Lung (tissue), 12 donors: ENCODE data around the gene FNDC10. TPM values are rescaled to one million over a fixed set of nuclear protein-coding genes. Genes with fewer than 3 reads are reported as not detected.
A peak's percentile ranks its signal among the peaks of the same experiment; 100 is the strongest.

Source experiments
- ATAC-seq: fragments of 200-7000 bp; cut with Tn5 transposase; one replicate; pipeline ENCODE4 v1.9.1; 2020; ENCODE audit warnings: moderate number of reproducible peaks; ENCODE audit not compliant: insufficient read depth, low FRiP score
- DNase-seq, 3 donors: peaks; one replicate each; pipeline ENCODE4 v3.0.0-alpha.2; 2013 to 2017
- H3K27ac ChIP-seq, 2 donors: one replicate each; pipeline ENCODE4 v1.5.1; 2013; ENCODE audit warnings: mild to moderate bottlenecking in 2 of 2, moderate library complexity in 2 of 2, control low read depth in 1 of 2, inconsistent platforms in 1 of 2, low read depth in 1 of 2, low read length in 1 of 2
- H3K27me3 ChIP-seq, 3 donors: one replicate each; pipeline ENCODE4 v1.5.1; 2013; ENCODE audit warnings: low read length in 2 of 3; ENCODE audit not compliant: control insufficient read depth in 3 of 3, insufficient read depth in 3 of 3
- H3K36me3 ChIP-seq, 4 donors: one replicate each; pipeline ENCODE4 v1.5.1; 2013; ENCODE audit warnings: low read length in 4 of 4, mild to moderate bottlenecking in 1 of 4, moderate library complexity in 1 of 4; ENCODE audit not compliant: control insufficient read depth in 4 of 4, insufficient read depth in 4 of 4
- H3K4me1 ChIP-seq, 5 donors: one replicate each; pipeline ENCODE4 v1.5.1; 2013; ENCODE audit warnings: low read length in 5 of 5, mild to moderate bottlenecking in 2 of 5, moderate library complexity in 1 of 5; ENCODE audit not compliant: control insufficient read depth in 5 of 5, insufficient read depth in 5 of 5
- H3K4me3 ChIP-seq: one replicate; pipeline ENCODE4 v1.5.1; 2013; ENCODE audit warnings: mild to moderate bottlenecking, control low read depth, moderate library complexity
- H3K9ac ChIP-seq, 2 donors: one replicate each; pipeline ENCODE4 v1.5.1; 2013; ENCODE audit warnings: low read length in 2 of 2, control low read depth in 1 of 2; ENCODE audit not compliant: insufficient read depth in 1 of 2
- H3K9me3 ChIP-seq, 4 donors: one replicate each; pipeline ENCODE4 v1.5.1; 2013; ENCODE audit warnings: low read length in 3 of 4, mild to moderate bottlenecking in 1 of 4, moderate library complexity in 1 of 4; ENCODE audit not compliant: control insufficient read depth in 4 of 4, insufficient read depth in 3 of 4
- WGBS, 2 donors: extraction: QIAGEN DNeasy Blood & Tissue Kit; methylation state at CpG; one replicate each; pipeline ENCODE4 v1.1.7; 2013; 5-methylcytosine and 5-hydroxymethylcytosine counted together
- polyA plus RNA-seq, 2 donors: library from polyadenylated mRNA; stranded (reverse); fragments of 200-250 nt; gene quantifications; one replicate each; pipeline ENCODE4 v1.2.1, GENCODE V29; 2013
- total RNA-seq, 2 donors: library from RNA; depleted of rRNA in 1 of 2; stranded (reverse); fragments of >200 nt in 1 of 2; gene quantifications; one replicate each; pipeline ENCODE4 v1.2.1, GENCODE V29; 2014 to 2021
- TF ChIP-seq, protein P1 (sequence below): IDR thresholded peaks from 2 replicates; pipeline ENCODE4 v1.5.1; 2012; ENCODE audit warnings: mild to moderate bottlenecking; ENCODE audit errors: control extremely low read depth, extremely low read depth
- donor health status: control.
- donor health status: control.
- donor health status: Bipolar disorder and iron deficiency.
- donor health status: healthy.
- donor health status: DM: yes; HTN: yes; CAD: no.

The FNDC10 gene
- total and polyA plus RNA-seq, 4 donors = 0.40 to 12.8 (median 6.6) TPM

DNA sequence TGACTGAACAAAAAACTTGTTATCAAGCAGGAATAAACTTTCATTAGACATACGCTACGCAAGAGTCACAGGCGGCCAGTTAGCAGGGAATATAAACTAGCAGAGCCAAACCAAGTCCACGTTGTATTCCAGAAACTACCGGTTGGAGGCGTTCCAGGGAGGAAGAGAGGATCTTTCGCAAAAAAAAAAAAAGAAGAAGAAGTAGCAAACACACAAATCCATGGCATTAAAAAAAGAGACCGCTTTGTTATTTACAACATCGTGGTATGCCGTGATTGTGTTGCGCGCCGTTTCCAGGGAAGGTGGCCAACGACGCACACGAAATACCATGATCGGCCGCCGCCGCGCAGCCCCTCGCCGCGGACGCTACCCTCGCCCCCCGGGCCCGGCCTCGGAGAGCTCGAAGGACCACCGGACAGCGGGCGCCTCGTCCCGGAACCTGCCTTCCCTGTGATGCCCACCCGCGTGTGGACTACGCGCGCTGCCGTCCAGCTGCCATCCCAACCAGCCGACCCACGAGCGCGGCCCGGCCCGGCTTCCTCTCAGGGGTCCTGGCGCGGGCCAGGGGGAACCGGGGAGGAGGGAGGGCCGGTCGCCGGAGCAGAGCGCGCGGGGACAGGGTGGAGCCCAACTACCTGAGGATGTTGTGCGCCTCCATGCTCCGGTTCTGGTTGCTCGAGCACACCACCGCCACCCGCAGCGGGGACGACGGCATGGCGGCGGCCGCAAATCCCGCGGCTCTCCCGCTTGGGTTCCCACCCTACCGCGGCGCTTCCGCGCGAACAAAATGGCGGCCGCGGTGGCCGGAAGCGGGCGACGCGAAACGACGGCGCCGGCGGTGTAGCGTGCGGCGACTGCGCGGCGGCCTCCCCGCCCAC is 25.9 kb downstream of the FNDC10 start:
- peak overlapping the region; percentile 71 to 88 for H3K9ac ChIP-seq
- peaks cover 0 to 3% (median 0%) of the 10 kb centered on the region in 3 donors for H3K27me3 ChIP-seq
- peaks cover 0 to 14% (median 6%) of the 10 kb centered on the region in 4 donors for H3K36me3 ChIP-seq
- TF ChIP-seq, protein P1, sequence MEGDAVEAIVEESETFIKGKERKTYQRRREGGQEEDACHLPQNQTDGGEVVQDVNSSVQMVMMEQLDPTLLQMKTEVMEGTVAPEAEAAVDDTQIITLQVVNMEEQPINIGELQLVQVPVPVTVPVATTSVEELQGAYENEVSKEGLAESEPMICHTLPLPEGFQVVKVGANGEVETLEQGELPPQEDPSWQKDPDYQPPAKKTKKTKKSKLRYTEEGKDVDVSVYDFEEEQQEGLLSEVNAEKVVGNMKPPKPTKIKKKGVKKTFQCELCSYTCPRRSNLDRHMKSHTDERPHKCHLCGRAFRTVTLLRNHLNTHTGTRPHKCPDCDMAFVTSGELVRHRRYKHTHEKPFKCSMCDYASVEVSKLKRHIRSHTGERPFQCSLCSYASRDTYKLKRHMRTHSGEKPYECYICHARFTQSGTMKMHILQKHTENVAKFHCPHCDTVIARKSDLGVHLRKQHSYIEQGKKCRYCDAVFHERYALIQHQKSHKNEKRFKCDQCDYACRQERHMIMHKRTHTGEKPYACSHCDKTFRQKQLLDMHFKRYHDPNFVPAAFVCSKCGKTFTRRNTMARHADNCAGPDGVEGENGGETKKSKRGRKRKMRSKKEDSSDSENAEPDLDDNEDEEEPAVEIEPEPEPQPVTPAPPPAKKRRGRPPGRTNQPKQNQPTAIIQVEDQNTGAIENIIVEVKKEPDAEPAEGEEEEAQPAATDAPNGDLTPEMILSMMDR = no peak
- no peaks in the 10 kb centered on the region for H3K9me3 ChIP-seq
- peak; percentile 57 for ATAC-seq
- 0% methylated on average over 88 to 96 of the region's 96 CpGs for WGBS, 2 donors
- H3K27ac ChIP-seq = peak overlapping the region; percentile 99 to 100
- peak; percentile 59 to 83 (median 78) for DNase-seq
- H3K4me3 ChIP-seq = peak overlapping the region; percentile 100
- peaks cover 0 to 13% (median 5%) of the 10 kb centered on the region in 5 donors for H3K4me1 ChIP-seq

DNA sequence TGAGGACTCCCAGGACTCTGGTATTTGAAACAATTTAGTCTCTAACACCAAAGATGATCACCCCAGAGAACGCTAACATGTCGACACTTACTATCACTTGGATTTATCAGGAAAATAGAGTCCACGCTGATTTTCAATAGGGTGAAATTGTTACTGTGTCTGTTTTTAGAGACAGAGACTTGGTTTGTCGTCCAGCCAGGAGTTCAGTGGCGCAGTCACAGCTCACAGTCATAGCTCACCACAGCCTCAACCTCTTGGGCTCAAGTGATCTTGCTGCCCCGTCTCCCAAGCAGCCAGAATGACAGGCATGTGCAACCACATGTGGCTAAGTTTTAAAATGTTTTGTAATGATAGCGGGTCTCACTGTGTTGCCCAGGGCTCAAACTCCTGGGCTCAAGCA is 30.6 kb downstream of the FNDC10 start:
- no peak overlapping the region for H3K27ac ChIP-seq
- no peaks in the 10 kb centered on the region for H3K9me3 ChIP-seq
- 83 to 86% methylated on average over 7 of the region's 7 CpGs for WGBS, 2 donors
- no peak overlapping the region for H3K4me3 ChIP-seq
- H3K9ac ChIP-seq = no peak overlapping the region
- H3K4me1 ChIP-seq = peaks cover 0 to 8% (median 4%) of the 10 kb centered on the region in 5 donors
- H3K27me3 ChIP-seq = no peaks in the 10 kb centered on the region
- ATAC-seq (no peak), DNase-seq (no peak)
- peaks cover 0 to 25% (median 17%) of the 10 kb centered on the region in 4 donors for H3K36me3 ChIP-seq
- TF ChIP-seq, protein P1 = no peak

DNA sequence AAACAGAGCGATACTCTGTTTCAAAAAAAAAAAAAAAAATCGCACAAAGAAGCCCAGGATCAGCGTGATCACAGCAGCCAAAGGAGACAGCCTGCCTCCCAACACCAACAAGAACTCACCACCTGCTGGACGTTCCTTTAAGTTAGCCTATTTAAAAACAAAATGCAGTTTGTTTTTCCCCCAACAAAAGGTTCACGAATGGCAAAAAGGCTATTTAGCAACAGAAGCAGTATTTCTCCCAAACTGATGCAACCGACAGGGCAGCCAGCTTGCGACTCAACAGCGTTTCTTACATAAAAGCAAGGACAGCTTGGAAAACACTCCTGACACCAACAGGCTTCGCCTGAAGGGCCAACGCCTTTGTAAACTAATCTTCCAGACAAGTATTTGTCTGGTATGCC is 32.0 kb downstream of the FNDC10 start:
- ATAC-seq = no peak
- no peaks in the 10 kb centered on the region for H3K27me3 ChIP-seq
- H3K4me3 ChIP-seq = no peak overlapping the region
- TF ChIP-seq, protein P1 = no peak
- DNase-seq = no peak
- no peak overlapping the region for H3K9ac ChIP-seq
- no peaks in the 10 kb centered on the region for H3K9me3 ChIP-seq
- peaks cover 8 to 30% (median 24%) of the 10 kb centered on the region in 4 donors for H3K36me3 ChIP-seq
- H3K27ac ChIP-seq = no peak overlapping the region
- 68 to 73% methylated on average over 10 of the region's 10 CpGs for WGBS, 2 donors
- H3K4me1 ChIP-seq = peaks cover 0 to 6% (median 0%) of the 10 kb centered on the region in 5 donors
